ENCODE measurements around the gene GLI3. TPM values are rescaled to one million over a fixed set of nuclear protein-coding genes. Genes with fewer than 3 reads are reported as not detected.

GLI3 gene
- total and polyA plus RNA-seq, 2 of the 4 experiments (the other 2 are of a cell fraction), result 1.3 to 3.9 TPM

GRCh38 chr7:42123716-42124115 lies 113.3 kb downstream of the GLI3 start:
- Histone ChIP-seq H2BK5ac (ENCODE audit: low read depth, low read length, poor library complexity, severe bottlenecking) (no peak overlapping the region), H2AK9ac (replicated peaks; ENCODE audit: low read depth, low read length, poor library complexity) (no peak overlapping the region), H3K56ac (ENCODE audit: extremely low read depth, insufficient read depth, low read length) (no peak overlapping the region; the same call in 1 of the 2 replicates), H4K5ac (ENCODE audit: low read depth, low read length) (no peak overlapping the region), H2AK5ac (ENCODE audit: low read depth, low read length) (no peak overlapping the region), H3K4me2 (ENCODE audit: low read depth, low read length) (no peak overlapping the region), H3K18ac (ENCODE audit: low read depth, low read length) (no peak overlapping the region), H2BK15ac (ENCODE audit: low read depth, low read length) (no peak overlapping the region), H3K79me1 (ENCODE audit: low read depth in 1 of 2, low read length in 2 of 2) (peaks cover 4 to 10% of the 10 kb centered on the region in 2 experiments; a peak in 3 of 4 replicates), H3K4me3 (ENCODE audit: insufficient read depth, low read depth, low read length) (no peak overlapping the region), H3K23ac (ENCODE audit: low read depth, low read length) (no peak overlapping the region), H2BK120ac (ENCODE audit: low read depth, low read length) (no peak overlapping the region), H3K9me1 (ENCODE audit: insufficient read depth, low read length) (no peaks in the 10 kb centered on the region), H3K4me1 (ENCODE audit: control insufficient read depth, insufficient read depth, low read length) (no peaks in the 10 kb centered on the region), H3K14ac (replicated peaks; ENCODE audit: low read depth, low read length) (no peak overlapping the region), H3K27me3 (ENCODE audit: control insufficient read depth, insufficient read depth, low read length) (no peaks in the 10 kb centered on the region), H2AFZ (replicated peaks; ENCODE audit: low read length, poor library complexity) (no peak overlapping the region), H3K9me3 (ENCODE audit: control insufficient read depth, insufficient read depth, low read length) (no peaks in the 10 kb centered on the region), H3K9ac (ENCODE audit: low read depth, low read length) (no peak overlapping the region), H2BK20ac (ENCODE audit: low read depth, low read length) (no peak overlapping the region), H4K91ac (ENCODE audit: insufficient read depth, low read depth, low read length) (no peak overlapping the region), H3K4ac (ENCODE audit: low read depth, low read length) (no peak overlapping the region), H3K36me3 (ENCODE audit: control insufficient read depth, insufficient read depth, low read length) (peaks cover 2% of the 10 kb centered on the region; the same call in 1 of the 2 replicates), H3K27ac (ENCODE audit: insufficient read depth, low read length) (no peak overlapping the region), H4K8ac (ENCODE audit: low read depth in 2 of 2, low read length in 2 of 2) (no peak overlapping the region), H4K20me1 (ENCODE audit: insufficient read depth, low read length) (peaks cover 3% of the 10 kb centered on the region; the same call in 1 of the 2 replicates)
- in situ Hi-C loops (cut with MboI; ENCODE audit: low sequenced_read_pairs), result no loop called here
- dilution Hi-C loops (cut with HindIII; ENCODE audit: low sequenced_read_pairs, unreplicated experiment), result no loop called here
- WGBS, 2 experiments (ENCODE audit: extremely low coverage in 2 of 2, insufficient read length in 1 of 2), result 100% methylated on average over 2 of the region's 6 CpGs; no CpG with 5 or more reads in 1 of the 2 experiments
- intact Hi-C loops (cut with micrococcal nuclease), result no loop called here
- ChIA-PET CTCF (no interaction called here), POLR2A (ENCODE audit: unreplicated experiment) (no interaction called here)
- no peak for TF ChIP-seq SMC3 (IDR thresholded peaks at IDR 0.05; ENCODE audit: low read depth, low read length)
- no peak for TF ChIP-seq POLR2A (IDR thresholded peaks at IDR 0.05; ENCODE audit: low read depth, low read length)
- no peak for TF ChIP-seq MAFK (IDR thresholded peaks at IDR 0.05; ENCODE audit: low read depth, low read length)
- TF ChIP-seq CEBPB (IDR thresholded peaks at IDR 0.05; ENCODE audit: low read depth, low read length), result no peak
- no peak for TF ChIP-seq USF2 (IDR thresholded peaks at IDR 0.05; ENCODE audit: low read depth, low read length)
- no peak for TF ChIP-seq CHD1 (IDR thresholded peaks at IDR 0.05; ENCODE audit: low read depth, low read length)
- no peak for TF ChIP-seq CTCF (conservative IDR thresholded peaks at IDR 0.05; ENCODE audit: low read depth, low read length)
- no peak for TF ChIP-seq RFX5 (IDR thresholded peaks at IDR 0.05; ENCODE audit: low read depth, low read length)
- TF ChIP-seq NFE2L2 (IDR thresholded peaks at IDR 0.05; ENCODE audit: low read depth, low read length), result no peak
- no peak for TF ChIP-seq FOS (IDR thresholded peaks at IDR 0.05; ENCODE audit: low read depth, low read length)
- no peak for TF ChIP-seq RAD21 (IDR thresholded peaks at IDR 0.05; ENCODE audit: low read length)
- no peak for TF ChIP-seq BHLHE40 (IDR thresholded peaks at IDR 0.05; ENCODE audit: low read depth, low read length)
- no peak for TF ChIP-seq RCOR1 (IDR thresholded peaks at IDR 0.05; ENCODE audit: insufficient replicate concordance, low read length)
- no peak for TF ChIP-seq MAZ (IDR thresholded peaks at IDR 0.05; ENCODE audit: borderline replicate concordance, low read depth, low read length)
- no peak for TF ChIP-seq MXI1 (IDR thresholded peaks at IDR 0.05; ENCODE audit: borderline replicate concordance, low read depth, low read length)
- TF ChIP-seq ELK1 (IDR thresholded peaks at IDR 0.05; ENCODE audit: borderline replicate concordance, low read depth, low read length), result no peak
- BruUV-seq (replicated peaks), result no TSS peak
- DNase-seq (no peak), ATAC-seq (ENCODE audit: low read depth) (no peak)

All from IMR-90 (cell line).